ENCODE results near the gene HDAC10. TPM values are rescaled to one million over a fixed set of nuclear protein-coding genes. Genes with fewer than 3 reads are reported as not detected.

Gene HDAC10
- polyA plus RNA-seq, 1 of the 3 experiments (the other 2 are of a cell fraction): 51.9 TPM

DNA sequence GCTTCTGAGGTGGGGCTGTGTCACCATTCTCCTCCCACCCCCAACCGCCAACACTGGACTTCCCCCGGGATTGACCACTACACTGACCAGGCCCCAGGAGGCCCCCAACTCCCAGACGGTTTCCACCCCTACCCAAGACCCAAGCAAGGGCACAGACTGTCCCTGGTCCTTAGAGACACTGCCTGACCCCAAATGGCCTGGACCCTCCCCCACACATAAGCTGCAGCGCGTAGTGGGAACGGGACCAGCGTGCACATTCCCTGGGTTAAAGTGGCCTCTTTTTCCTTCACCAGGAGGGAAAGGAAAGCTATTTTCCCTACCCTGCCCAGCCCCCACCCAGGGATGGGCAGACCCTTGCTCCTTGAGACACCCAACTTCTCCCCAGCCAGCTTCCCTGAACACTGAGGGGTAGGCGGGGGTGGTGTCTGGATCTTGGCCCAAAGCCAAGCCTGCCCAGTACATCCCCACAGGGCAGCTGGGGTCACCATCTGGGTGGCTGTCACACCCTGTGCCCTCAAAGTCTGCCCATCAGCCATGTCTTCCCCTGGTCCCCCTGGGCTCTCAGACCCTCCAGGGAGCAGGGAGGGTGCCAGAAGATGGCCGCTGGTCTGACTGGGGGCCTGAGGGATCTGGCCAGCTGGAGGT lies 12.0 kb upstream of the HDAC10 start:
- Histone ChIP-seq H4K20me1 (ENCODE audit: insufficient read depth) (no peaks in the 10 kb centered on the region), H3K36me3 (replicated peaks in 1 of 2; ENCODE audit: control insufficient read depth in 1 of 2, insufficient read depth in 2 of 2, low read length in 1 of 2) (peaks cover 0 to 9% of the 10 kb centered on the region in 2 experiments), H3K4me3 (ENCODE audit: low read depth in 2 of 2, low read length in 1 of 2) (no peak overlapping the region), H3F3A (replicated peaks; ENCODE audit: insufficient read depth) (peaks cover 3% of the 10 kb centered on the region), H2AFZ (ENCODE audit: low read depth) (no peak overlapping the region), H3K4me2 (peak overlapping the region; percentile 50; the same call in 1 of the 2 replicates), H3K9ac (no peak overlapping the region), H3K27me3 (ENCODE audit: insufficient read depth) (no peaks in the 10 kb centered on the region), H3K9me3 (no peaks in the 10 kb centered on the region), H3K4me1 (ENCODE audit: control insufficient read depth in 1 of 2, insufficient read depth in 2 of 2, low read depth in 1 of 2, low read length in 1 of 2) (peaks cover 14 to 25% of the 10 kb centered on the region in 2 experiments; a peak in 2 of 4 replicates), H3K27ac (ENCODE audit: low read depth in 2 of 2, low read length in 1 of 2) (no peak overlapping the region; a peak in 1 of 4 replicates), H3K79me2 (ENCODE audit: insufficient read depth) (peaks cover 25% of the 10 kb centered on the region), H3K9me2 (no peaks in the 10 kb centered on the region)
- TF ChIP-seq RAD21 (IDR thresholded peaks at IDR 0.05; ENCODE audit: low read length): no peak
- TF ChIP-seq NFIC (IDR thresholded peaks at IDR 0.05; ENCODE audit: borderline replicate concordance): peak; percentile 66
- ChIA-PET CTCF (interaction anchor here (3.3 to 11.4 kb wide), 6 partner anchors 9 to 79 kb away, joined by 13 to 72 read pairs (median 30); partner anchors contain the start of genes DENND6B and HDAC10), POLR2A (interaction anchor here (1.7 kb wide), 1 partner anchor 12 kb away, joined by 10 read pairs; the partner anchor contains the start of gene HDAC10)
- DNase-seq: peak; percentile 68
- WGBS (ENCODE audit: low lambda C conversion rate): no CpG with 5 or more reads among the region's 9 CpGs

DNA sequence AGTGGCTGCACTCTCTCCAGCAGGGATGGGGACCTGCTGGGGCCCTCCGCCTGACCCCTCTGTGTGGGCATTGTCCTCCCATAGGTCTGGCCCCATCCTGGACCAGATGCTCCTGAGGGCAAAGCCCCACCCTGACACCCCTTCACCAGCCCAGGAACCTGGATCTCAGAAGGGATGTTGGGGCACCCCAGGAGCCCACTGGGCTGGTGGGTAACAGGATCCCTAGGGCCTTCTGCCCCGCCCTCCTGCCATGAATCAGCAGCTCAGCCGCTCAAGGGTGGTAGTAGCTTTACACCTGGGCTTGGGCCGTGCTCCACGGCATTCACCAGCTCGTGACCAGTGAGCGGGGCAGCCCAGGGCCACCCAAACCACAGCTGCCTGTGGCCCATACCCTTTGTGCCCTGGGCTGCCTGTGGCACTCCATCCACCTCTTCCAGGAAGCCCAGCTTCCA lies 11.4 kb upstream of the HDAC10 start:
- no peak for DNase-seq
- Histone ChIP-seq H3K27me3 (ENCODE audit: insufficient read depth) (no peaks in the 10 kb centered on the region), H3K9me2 (no peaks in the 10 kb centered on the region), H4K20me1 (ENCODE audit: insufficient read depth) (no peaks in the 10 kb centered on the region), H3K27ac (ENCODE audit: low read depth in 2 of 2, low read length in 1 of 2) (no peak overlapping the region; a peak in 1 of 4 replicates), H3K36me3 (replicated peaks in 1 of 2; ENCODE audit: control insufficient read depth in 1 of 2, insufficient read depth in 2 of 2, low read length in 1 of 2) (peaks cover 0 to 11% of the 10 kb centered on the region in 2 experiments), H2AFZ (ENCODE audit: low read depth) (no peak overlapping the region), H3K4me3 (ENCODE audit: low read depth in 2 of 2, low read length in 1 of 2) (no peak overlapping the region), H3K9me3 (no peaks in the 10 kb centered on the region), H3K9ac (no peak overlapping the region), H3K79me2 (ENCODE audit: insufficient read depth) (peaks cover 27% of the 10 kb centered on the region), H3K4me2 (peak overlapping the region; percentile 50), H3K4me1 (ENCODE audit: control insufficient read depth in 1 of 2, insufficient read depth in 2 of 2, low read depth in 1 of 2, low read length in 1 of 2) (peaks cover 14 to 25% of the 10 kb centered on the region in 2 experiments; a peak in 2 of 4 replicates), H3F3A (replicated peaks; ENCODE audit: insufficient read depth) (peaks cover 3% of the 10 kb centered on the region)
- POLR2A ChIA-PET: interaction anchor here (1.7 kb wide), 1 partner anchor 12 kb away, joined by 10 read pairs; the partner anchor contains the start of gene HDAC10
- WGBS (ENCODE audit: low lambda C conversion rate): no CpG with 5 or more reads among the region's 7 CpGs
- CTCF ChIA-PET: interaction anchor here (3.3 to 4.9 kb wide), 5 partner anchors 9 to 79 kb away, joined by 13 to 34 read pairs (median 29); partner anchors contain the start of genes DENND6B and HDAC10
- TF ChIP-seq FOSL2 (IDR thresholded peaks at IDR 0.05; ENCODE audit: borderline replicate concordance, low read depth) (no peak), ELF1 (IDR thresholded peaks at IDR 0.05) (no peak), MEF2A (IDR thresholded peaks at IDR 0.05; ENCODE audit: borderline replicate concordance, low read depth) (no peak), TEAD4 (IDR thresholded peaks at IDR 0.05; ENCODE audit: borderline replicate concordance, insufficient read depth) (no peak), MXI1 (IDR thresholded peaks at IDR 0.05; ENCODE audit: low read depth, low read length) (no peak), CHD2 (IDR thresholded peaks at IDR 0.05; ENCODE audit: low read length, partially characterized antibody) (no peak), NRF1 (IDR thresholded peaks at IDR 0.05; ENCODE audit: low read depth, low read length) (no peak), EP300 (IDR thresholded peaks at IDR 0.05; ENCODE audit: borderline replicate concordance in 1 of 2, low read depth in 1 of 2, low read length in 1 of 2) (no peak), JUND (IDR thresholded peaks at IDR 0.05) (no peak), FOXM1 (IDR thresholded peaks at IDR 0.05; ENCODE audit: low read depth) (no peak), RCOR1 (IDR thresholded peaks at IDR 0.05; ENCODE audit: low read length) (no peak)
- TF ChIP-seq, protein P1, sequence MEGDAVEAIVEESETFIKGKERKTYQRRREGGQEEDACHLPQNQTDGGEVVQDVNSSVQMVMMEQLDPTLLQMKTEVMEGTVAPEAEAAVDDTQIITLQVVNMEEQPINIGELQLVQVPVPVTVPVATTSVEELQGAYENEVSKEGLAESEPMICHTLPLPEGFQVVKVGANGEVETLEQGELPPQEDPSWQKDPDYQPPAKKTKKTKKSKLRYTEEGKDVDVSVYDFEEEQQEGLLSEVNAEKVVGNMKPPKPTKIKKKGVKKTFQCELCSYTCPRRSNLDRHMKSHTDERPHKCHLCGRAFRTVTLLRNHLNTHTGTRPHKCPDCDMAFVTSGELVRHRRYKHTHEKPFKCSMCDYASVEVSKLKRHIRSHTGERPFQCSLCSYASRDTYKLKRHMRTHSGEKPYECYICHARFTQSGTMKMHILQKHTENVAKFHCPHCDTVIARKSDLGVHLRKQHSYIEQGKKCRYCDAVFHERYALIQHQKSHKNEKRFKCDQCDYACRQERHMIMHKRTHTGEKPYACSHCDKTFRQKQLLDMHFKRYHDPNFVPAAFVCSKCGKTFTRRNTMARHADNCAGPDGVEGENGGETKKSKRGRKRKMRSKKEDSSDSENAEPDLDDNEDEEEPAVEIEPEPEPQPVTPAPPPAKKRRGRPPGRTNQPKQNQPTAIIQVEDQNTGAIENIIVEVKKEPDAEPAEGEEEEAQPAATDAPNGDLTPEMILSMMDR (IDR thresholded peaks at IDR 0.05): no peak
- TF ChIP-seq, protein P2, sequence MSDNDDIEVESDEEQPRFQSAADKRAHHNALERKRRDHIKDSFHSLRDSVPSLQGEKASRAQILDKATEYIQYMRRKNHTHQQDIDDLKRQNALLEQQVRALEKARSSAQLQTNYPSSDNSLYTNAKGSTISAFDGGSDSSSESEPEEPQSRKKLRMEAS (IDR thresholded peaks at IDR 0.05; ENCODE audit: low read depth): no peak
- TF ChIP-seq, protein P3, sequence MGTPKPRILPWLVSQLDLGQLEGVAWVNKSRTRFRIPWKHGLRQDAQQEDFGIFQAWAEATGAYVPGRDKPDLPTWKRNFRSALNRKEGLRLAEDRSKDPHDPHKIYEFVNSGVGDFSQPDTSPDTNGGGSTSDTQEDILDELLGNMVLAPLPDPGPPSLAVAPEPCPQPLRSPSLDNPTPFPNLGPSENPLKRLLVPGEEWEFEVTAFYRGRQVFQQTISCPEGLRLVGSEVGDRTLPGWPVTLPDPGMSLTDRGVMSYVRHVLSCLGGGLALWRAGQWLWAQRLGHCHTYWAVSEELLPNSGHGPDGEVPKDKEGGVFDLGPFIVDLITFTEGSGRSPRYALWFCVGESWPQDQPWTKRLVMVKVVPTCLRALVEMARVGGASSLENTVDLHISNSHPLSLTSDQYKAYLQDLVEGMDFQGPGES (IDR thresholded peaks at IDR 0.05; ENCODE audit: low read depth, low read length): no peak
- TF ChIP-seq, protein P4, sequence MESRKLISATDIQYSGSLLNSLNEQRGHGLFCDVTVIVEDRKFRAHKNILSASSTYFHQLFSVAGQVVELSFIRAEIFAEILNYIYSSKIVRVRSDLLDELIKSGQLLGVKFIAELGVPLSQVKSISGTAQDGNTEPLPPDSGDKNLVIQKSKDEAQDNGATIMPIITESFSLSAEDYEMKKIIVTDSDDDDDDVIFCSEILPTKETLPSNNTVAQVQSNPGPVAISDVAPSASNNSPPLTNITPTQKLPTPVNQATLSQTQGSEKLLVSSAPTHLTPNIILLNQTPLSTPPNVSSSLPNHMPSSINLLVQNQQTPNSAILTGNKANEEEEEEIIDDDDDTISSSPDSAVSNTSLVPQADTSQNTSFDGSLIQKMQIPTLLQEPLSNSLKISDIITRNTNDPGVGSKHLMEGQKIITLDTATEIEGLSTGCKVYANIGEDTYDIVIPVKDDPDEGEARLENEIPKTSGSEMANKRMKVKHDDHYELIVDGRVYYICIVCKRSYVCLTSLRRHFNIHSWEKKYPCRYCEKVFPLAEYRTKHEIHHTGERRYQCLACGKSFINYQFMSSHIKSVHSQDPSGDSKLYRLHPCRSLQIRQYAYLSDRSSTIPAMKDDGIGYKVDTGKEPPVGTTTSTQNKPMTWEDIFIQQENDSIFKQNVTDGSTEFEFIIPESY (IDR thresholded peaks at IDR 0.05; ENCODE audit: borderline replicate concordance, low read depth): no peak
- TF ChIP-seq, protein P5, sequence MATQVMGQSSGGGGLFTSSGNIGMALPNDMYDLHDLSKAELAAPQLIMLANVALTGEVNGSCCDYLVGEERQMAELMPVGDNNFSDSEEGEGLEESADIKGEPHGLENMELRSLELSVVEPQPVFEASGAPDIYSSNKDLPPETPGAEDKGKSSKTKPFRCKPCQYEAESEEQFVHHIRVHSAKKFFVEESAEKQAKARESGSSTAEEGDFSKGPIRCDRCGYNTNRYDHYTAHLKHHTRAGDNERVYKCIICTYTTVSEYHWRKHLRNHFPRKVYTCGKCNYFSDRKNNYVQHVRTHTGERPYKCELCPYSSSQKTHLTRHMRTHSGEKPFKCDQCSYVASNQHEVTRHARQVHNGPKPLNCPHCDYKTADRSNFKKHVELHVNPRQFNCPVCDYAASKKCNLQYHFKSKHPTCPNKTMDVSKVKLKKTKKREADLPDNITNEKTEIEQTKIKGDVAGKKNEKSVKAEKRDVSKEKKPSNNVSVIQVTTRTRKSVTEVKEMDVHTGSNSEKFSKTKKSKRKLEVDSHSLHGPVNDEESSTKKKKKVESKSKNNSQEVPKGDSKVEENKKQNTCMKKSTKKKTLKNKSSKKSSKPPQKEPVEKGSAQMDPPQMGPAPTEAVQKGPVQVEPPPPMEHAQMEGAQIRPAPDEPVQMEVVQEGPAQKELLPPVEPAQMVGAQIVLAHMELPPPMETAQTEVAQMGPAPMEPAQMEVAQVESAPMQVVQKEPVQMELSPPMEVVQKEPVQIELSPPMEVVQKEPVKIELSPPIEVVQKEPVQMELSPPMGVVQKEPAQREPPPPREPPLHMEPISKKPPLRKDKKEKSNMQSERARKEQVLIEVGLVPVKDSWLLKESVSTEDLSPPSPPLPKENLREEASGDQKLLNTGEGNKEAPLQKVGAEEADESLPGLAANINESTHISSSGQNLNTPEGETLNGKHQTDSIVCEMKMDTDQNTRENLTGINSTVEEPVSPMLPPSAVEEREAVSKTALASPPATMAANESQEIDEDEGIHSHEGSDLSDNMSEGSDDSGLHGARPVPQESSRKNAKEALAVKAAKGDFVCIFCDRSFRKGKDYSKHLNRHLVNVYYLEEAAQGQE (IDR thresholded peaks at IDR 0.05; ENCODE audit: low read depth, low read length): no peak
